KOPT-K1 (cell line): ENCODE measurements around the gene CLIP4.
A peak's percentile ranks its signal among the peaks of the same experiment; 100 is the strongest.

ENCODE experiments used
- H3K27ac ChIP-seq: fragments of 200-600 bp; sonication (generic); 2 replicates; pipeline ENCODE4 v1.5.1; 2016; ENCODE audit warnings: antibody characterized with exemption, mild to moderate bottlenecking, low read depth, low read length; ENCODE audit not compliant: poor library complexity, severe bottlenecking
- H3K36me3 ChIP-seq: fragments of 200-600 bp; sonication (generic); 2 replicates; pipeline ENCODE4 v1.5.1; 2017; ENCODE audit warnings: antibody characterized with exemption, mild to moderate bottlenecking, low read length, moderate library complexity; ENCODE audit not compliant: insufficient read depth
- H3K9me3 ChIP-seq: fragments of 200-600 bp; sonication (generic); 2 replicates; pipeline ENCODE4 v1.5.1; 2017; ENCODE audit warnings: antibody characterized with exemption, low read length, mild to moderate bottlenecking; ENCODE audit not compliant: insufficient read depth, poor library complexity, severe bottlenecking

CLIP4 gene

GRCh38 chr2:29182920-29183319 lies 67.7 kb downstream of the CLIP4 start:
- H3K36me3 ChIP-seq: peaks cover 63% of the 10 kb centered on the region
- H3K9me3 ChIP-seq: peaks cover 18% of the 10 kb centered on the region
- no peak overlapping the region for H3K27ac ChIP-seq

- no peak overlapping the region for H3K27ac ChIP-seq
- H3K36me3 ChIP-seq: peaks cover 57% of the 10 kb centered on the region
- peaks cover 20% of the 10 kb centered on the region for H3K9me3 ChIP-seq
These were observed 69.3 kb downstream of the CLIP4 start for GRCh38 chr2:29184531-29184930.

- H3K27ac ChIP-seq: no peak overlapping the region
These were observed 71.6 kb downstream of the CLIP4 start for GRCh38 chr2:29186817-29187216.

GRCh38 chr2:29187926-29188325 lies 72.7 kb downstream of the CLIP4 start:
- H3K9me3 ChIP-seq: peaks cover 20% of the 10 kb centered on the region
- H3K27ac ChIP-seq: no peak overlapping the region
- peaks cover 39% of the 10 kb centered on the region for H3K36me3 ChIP-seq

More at GRCh38 chr2:29186817-29187216, 71.6 kb downstream of the CLIP4 start:
- Histone ChIP-seq H3K36me3 (peaks cover 50% of the 10 kb centered on the region), H3K9me3 (peaks cover 20% of the 10 kb centered on the region)

GRCh38 chr2:29189052-29189451 lies 73.8 kb downstream of the CLIP4 start:
- H3K9me3 ChIP-seq: peaks cover 20% of the 10 kb centered on the region
- H3K27ac ChIP-seq: peak overlapping the region; percentile 28
- peaks cover 35% of the 10 kb centered on the region for H3K36me3 ChIP-seq

GRCh38 chr2:29191817-29192216 lies 76.6 kb downstream of the CLIP4 start:
- peaks cover 11% of the 10 kb centered on the region for H3K9me3 ChIP-seq
- peaks cover 13% of the 10 kb centered on the region for H3K36me3 ChIP-seq
- H3K27ac ChIP-seq: no peak overlapping the region

GRCh38 chr2:29192526-29192925 lies 77.3 kb downstream of the CLIP4 start:
- H3K27ac ChIP-seq: no peak overlapping the region
- H3K9me3 ChIP-seq: peaks cover 6% of the 10 kb centered on the region
- H3K36me3 ChIP-seq: peaks cover 6% of the 10 kb centered on the region; the same call in 1 of the 2 replicates

- H3K27ac ChIP-seq: no peak overlapping the region
- H3K9me3 ChIP-seq: no peaks in the 10 kb centered on the region
- H3K36me3 ChIP-seq: 0 out of 2 replicates have a peak, but pooled peaks cover under 1% of the 10 kb centered on the region
These were observed 77.9 kb downstream of the CLIP4 start for GRCh38 chr2:29193111-29193510.

- no peak overlapping the region for H3K27ac ChIP-seq
- H3K36me3 ChIP-seq: no peaks in the 10 kb centered on the region
- no peaks in the 10 kb centered on the region for H3K9me3 ChIP-seq
These were observed 78.5 kb downstream of the CLIP4 start for GRCh38 chr2:29193681-29194080.

- H3K27ac ChIP-seq: no peak overlapping the region
- no peaks in the 10 kb centered on the region for H3K9me3 ChIP-seq
These were observed 80.6 kb downstream of the CLIP4 start for GRCh38 chr2:29195796-29196195.

GRCh38 chr2:29196792-29197788 lies 81.9 kb downstream of the CLIP4 start:
- no peaks in the 10 kb centered on the region for H3K36me3 ChIP-seq
- no peak overlapping the region for H3K27ac ChIP-seq
- H3K9me3 ChIP-seq: no peaks in the 10 kb centered on the region

More at GRCh38 chr2:29195796-29196195, 80.6 kb downstream of the CLIP4 start:
- no peaks in the 10 kb centered on the region for H3K36me3 ChIP-seq

GRCh38 chr2:29201979-29202378 lies 86.8 kb downstream of the CLIP4 start:
- Histone ChIP-seq H3K9me3 (no peaks in the 10 kb centered on the region), H3K27ac (no peak overlapping the region), H3K36me3 (no peaks in the 10 kb centered on the region)

- H3K36me3 ChIP-seq: no peaks in the 10 kb centered on the region
- H3K27ac ChIP-seq: no peak overlapping the region
- H3K9me3 ChIP-seq: no peaks in the 10 kb centered on the region
These were observed 87.7 kb downstream of the CLIP4 start for GRCh38 chr2:29202819-29203495.

- Histone ChIP-seq H3K36me3 (no peaks in the 10 kb centered on the region), H3K27ac (no peak overlapping the region), H3K9me3 (no peaks in the 10 kb centered on the region)
These were observed 91.7 kb downstream of the CLIP4 start for GRCh38 chr2:29206941-29207340.

- Histone ChIP-seq H3K9me3 (no peaks in the 10 kb centered on the region), H3K27ac (no peak overlapping the region), H3K36me3 (no peaks in the 10 kb centered on the region)
These were observed 92.3 kb downstream of the CLIP4 start for GRCh38 chr2:29207352-29208148.
